ENCODE data around the gene DISC1.

DNA sequence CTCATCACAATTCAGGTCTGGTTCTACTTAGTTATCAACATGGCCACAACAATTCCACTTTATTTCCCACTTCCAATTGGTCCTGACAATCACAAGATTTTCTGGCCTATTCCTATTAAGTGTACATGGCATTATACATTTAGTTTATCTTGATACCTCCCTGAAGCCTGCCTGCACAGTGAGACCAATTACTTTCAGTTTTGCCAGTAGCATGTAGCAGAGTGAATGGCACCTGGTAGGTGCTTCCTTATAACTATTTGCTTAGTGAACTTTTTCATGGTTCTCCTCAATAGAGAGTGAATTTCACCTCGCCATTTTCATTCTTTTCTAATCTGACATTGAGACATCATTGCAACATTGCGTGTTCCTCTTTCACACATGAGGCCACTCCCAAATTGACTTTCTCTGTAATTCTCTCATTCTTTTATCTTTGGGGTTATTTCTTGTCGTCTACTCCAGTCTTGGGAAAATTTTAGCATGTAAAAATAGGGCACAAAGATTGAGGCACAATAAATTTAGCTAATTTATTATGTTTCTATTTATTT, 124.3 kb downstream of the DISC1 start:
- TF ChIP-seq POLR2A (IDR thresholded peaks at IDR 0.05) (no peak), POLR2AphosphoS5 (IDR thresholded peaks at IDR 0.05) (no peak), EP300 (IDR thresholded peaks at IDR 0.05) (no peak)
- TF ChIP-seq, protein P1, sequence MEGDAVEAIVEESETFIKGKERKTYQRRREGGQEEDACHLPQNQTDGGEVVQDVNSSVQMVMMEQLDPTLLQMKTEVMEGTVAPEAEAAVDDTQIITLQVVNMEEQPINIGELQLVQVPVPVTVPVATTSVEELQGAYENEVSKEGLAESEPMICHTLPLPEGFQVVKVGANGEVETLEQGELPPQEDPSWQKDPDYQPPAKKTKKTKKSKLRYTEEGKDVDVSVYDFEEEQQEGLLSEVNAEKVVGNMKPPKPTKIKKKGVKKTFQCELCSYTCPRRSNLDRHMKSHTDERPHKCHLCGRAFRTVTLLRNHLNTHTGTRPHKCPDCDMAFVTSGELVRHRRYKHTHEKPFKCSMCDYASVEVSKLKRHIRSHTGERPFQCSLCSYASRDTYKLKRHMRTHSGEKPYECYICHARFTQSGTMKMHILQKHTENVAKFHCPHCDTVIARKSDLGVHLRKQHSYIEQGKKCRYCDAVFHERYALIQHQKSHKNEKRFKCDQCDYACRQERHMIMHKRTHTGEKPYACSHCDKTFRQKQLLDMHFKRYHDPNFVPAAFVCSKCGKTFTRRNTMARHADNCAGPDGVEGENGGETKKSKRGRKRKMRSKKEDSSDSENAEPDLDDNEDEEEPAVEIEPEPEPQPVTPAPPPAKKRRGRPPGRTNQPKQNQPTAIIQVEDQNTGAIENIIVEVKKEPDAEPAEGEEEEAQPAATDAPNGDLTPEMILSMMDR (IDR thresholded peaks at IDR 0.05) = no peak
